Measurements from ENCODE around the gene IGF2BP1.
"Not testable (repeated sequence)": the region's sequence is repeated elsewhere in the genome, so short reads cannot be mapped to it uniquely, and the experiment has no call there.

Gene IGF2BP1

GRCh38 chr17:49018116-49018612, 21.0 kb downstream of the IGF2BP1 start:
- Histone ChIP-seq H3K36me3 (ENCODE audit: control insufficient read depth in 2 of 2, insufficient read depth in 2 of 2, low read length in 2 of 2) (no peaks in the 10 kb centered on the region), H3K4me1 (ENCODE audit: control insufficient read depth in 2 of 2, insufficient read depth in 2 of 2, low read length in 2 of 2) (peaks cover 0 to 3% of the 10 kb centered on the region in 2 donors), H3K27ac (ENCODE audit: low read depth in 2 of 2, low read length in 2 of 2) (no peak overlapping the region), H3K4me3 (ENCODE audit: low read length in 2 of 2) (no peak overlapping the region), H3K27me3 (ENCODE audit: control insufficient read depth in 2 of 2, insufficient read depth in 2 of 2, low read length in 2 of 2) (peaks cover 26 to 28% of the 10 kb centered on the region in 2 donors), H3K9me3 (ENCODE audit: control insufficient read depth in 2 of 2, low read length in 2 of 2) (no peaks in the 10 kb centered on the region), H3K9ac (ENCODE audit: low read depth in 1 of 2, low read length in 2 of 2) (no peak overlapping the region)

GRCh38 chr17:49018748-49019147, 21.6 kb downstream of the IGF2BP1 start:
- no peaks in the 10 kb centered on the region for H3K9me3 ChIP-seq (ENCODE audit: control insufficient read depth in 2 of 2, low read length in 2 of 2)
- H3K27me3 ChIP-seq (ENCODE audit: control insufficient read depth in 2 of 2, insufficient read depth in 2 of 2, low read length in 2 of 2) = peaks cover 24 to 26% of the 10 kb centered on the region in 2 donors
- H3K36me3 ChIP-seq (ENCODE audit: control insufficient read depth in 2 of 2, insufficient read depth in 2 of 2, low read length in 2 of 2) = no peaks in the 10 kb centered on the region
- H3K27ac ChIP-seq (ENCODE audit: low read depth in 2 of 2, low read length in 2 of 2) = no peak overlapping the region
- no peak overlapping the region for H3K9ac ChIP-seq (ENCODE audit: low read depth in 1 of 2, low read length in 2 of 2)
- peaks cover 0 to 3% of the 10 kb centered on the region in 2 donors for H3K4me1 ChIP-seq (ENCODE audit: control insufficient read depth in 2 of 2, insufficient read depth in 2 of 2, low read length in 2 of 2)
- no peak overlapping the region for H3K4me3 ChIP-seq (ENCODE audit: low read length in 2 of 2)

GRCh38 chr17:49020609-49021008, 23.4 kb downstream of the IGF2BP1 start:
- H3K27ac ChIP-seq (ENCODE audit: low read depth in 2 of 2, low read length in 2 of 2) = no peak overlapping the region
- peaks cover 0 to 3% of the 10 kb centered on the region in 2 donors for H3K4me1 ChIP-seq (ENCODE audit: control insufficient read depth in 2 of 2, insufficient read depth in 2 of 2, low read length in 2 of 2)
- H3K9ac ChIP-seq (ENCODE audit: low read depth in 1 of 2, low read length in 2 of 2) = no peak overlapping the region
- no peaks in the 10 kb centered on the region for H3K9me3 ChIP-seq (ENCODE audit: control insufficient read depth in 2 of 2, low read length in 2 of 2)
- no peaks in the 10 kb centered on the region for H3K36me3 ChIP-seq (ENCODE audit: control insufficient read depth in 2 of 2, insufficient read depth in 2 of 2, low read length in 2 of 2)
- H3K4me3 ChIP-seq (ENCODE audit: low read length in 2 of 2) = no peak overlapping the region
- H3K27me3 ChIP-seq (ENCODE audit: control insufficient read depth in 2 of 2, insufficient read depth in 2 of 2, low read length in 2 of 2) = peaks cover 12 to 19% of the 10 kb centered on the region in 2 donors

- Histone ChIP-seq H3K9me3 (ENCODE audit: control insufficient read depth in 2 of 2, low read length in 2 of 2) (no peaks in the 10 kb centered on the region), H3K4me1 (ENCODE audit: control insufficient read depth in 2 of 2, insufficient read depth in 2 of 2, low read length in 2 of 2) (peaks cover 0 to 3% of the 10 kb centered on the region in 2 donors), H3K4me3 (ENCODE audit: low read length in 2 of 2) (no peak overlapping the region), H3K36me3 (ENCODE audit: control insufficient read depth in 2 of 2, insufficient read depth in 2 of 2, low read length in 2 of 2) (no peaks in the 10 kb centered on the region), H3K27ac (ENCODE audit: low read depth in 2 of 2, low read length in 2 of 2) (no peak overlapping the region), H3K27me3 (ENCODE audit: control insufficient read depth in 2 of 2, insufficient read depth in 2 of 2, low read length in 2 of 2) (peaks cover 6 to 12% of the 10 kb centered on the region in 2 donors), H3K9ac (ENCODE audit: low read depth in 1 of 2, low read length in 2 of 2) (no peak overlapping the region)
These were observed 24.0 kb downstream of the IGF2BP1 start for GRCh38 chr17:49021095-49021767.

GRCh38 chr17:49021768-49022103, 24.6 kb downstream of the IGF2BP1 start:
- Histone ChIP-seq H3K27me3 (ENCODE audit: control insufficient read depth in 2 of 2, insufficient read depth in 2 of 2, low read length in 2 of 2) (peaks cover 3 to 10% of the 10 kb centered on the region in 2 donors), H3K27ac (ENCODE audit: low read depth in 2 of 2, low read length in 2 of 2) (no peak overlapping the region), H3K36me3 (ENCODE audit: control insufficient read depth in 2 of 2, insufficient read depth in 2 of 2, low read length in 2 of 2) (no peaks in the 10 kb centered on the region), H3K9ac (ENCODE audit: low read depth in 1 of 2, low read length in 2 of 2) (no peak overlapping the region), H3K9me3 (ENCODE audit: control insufficient read depth in 2 of 2, low read length in 2 of 2) (no peaks in the 10 kb centered on the region), H3K4me3 (ENCODE audit: low read length in 2 of 2) (no peak overlapping the region), H3K4me1 (ENCODE audit: control insufficient read depth in 2 of 2, insufficient read depth in 2 of 2, low read length in 2 of 2) (no peaks in the 10 kb centered on the region)

- H3K9me3 ChIP-seq (ENCODE audit: control insufficient read depth in 2 of 2, low read length in 2 of 2) = no peaks in the 10 kb centered on the region
- peaks cover 3 to 6% of the 10 kb centered on the region in 2 donors for H3K27me3 ChIP-seq (ENCODE audit: control insufficient read depth in 2 of 2, insufficient read depth in 2 of 2, low read length in 2 of 2)
- no peak overlapping the region for H3K27ac ChIP-seq (ENCODE audit: low read depth in 2 of 2, low read length in 2 of 2)
- no peaks in the 10 kb centered on the region for H3K4me1 ChIP-seq (ENCODE audit: control insufficient read depth in 2 of 2, insufficient read depth in 2 of 2, low read length in 2 of 2)
- H3K9ac ChIP-seq (ENCODE audit: low read depth in 1 of 2, low read length in 2 of 2) = no peak overlapping the region
- no peak overlapping the region for H3K4me3 ChIP-seq (ENCODE audit: low read length in 2 of 2)
- no peaks in the 10 kb centered on the region for H3K36me3 ChIP-seq (ENCODE audit: control insufficient read depth in 2 of 2, insufficient read depth in 2 of 2, low read length in 2 of 2)
These were observed 25.3 kb downstream of the IGF2BP1 start for GRCh38 chr17:49022391-49022941.

GRCh38 chr17:49024523-49024922, 27.3 kb downstream of the IGF2BP1 start:
- Histone ChIP-seq H3K9me3 (ENCODE audit: control insufficient read depth in 2 of 2, low read length in 2 of 2) (no peaks in the 10 kb centered on the region), H3K27ac (ENCODE audit: low read depth in 2 of 2, low read length in 2 of 2) (no peak overlapping the region), H3K4me3 (ENCODE audit: low read length in 2 of 2) (no peak overlapping the region), H3K4me1 (ENCODE audit: control insufficient read depth in 2 of 2, insufficient read depth in 2 of 2, low read length in 2 of 2) (no peaks in the 10 kb centered on the region), H3K27me3 (ENCODE audit: control insufficient read depth in 2 of 2, insufficient read depth in 2 of 2, low read length in 2 of 2) (no peaks in the 10 kb centered on the region), H3K9ac (ENCODE audit: low read depth in 1 of 2, low read length in 2 of 2) (no peak overlapping the region), H3K36me3 (ENCODE audit: control insufficient read depth in 2 of 2, insufficient read depth in 2 of 2, low read length in 2 of 2) (no peaks in the 10 kb centered on the region)

GRCh38 chr17:49026447-49026846, 29.3 kb downstream of the IGF2BP1 start:
- H3K36me3 ChIP-seq (ENCODE audit: control insufficient read depth in 2 of 2, insufficient read depth in 2 of 2, low read length in 2 of 2); H3K4me3 ChIP-seq (ENCODE audit: low read length in 2 of 2); H3K9me3 ChIP-seq (ENCODE audit: control insufficient read depth in 2 of 2, low read length in 2 of 2); H3K9ac ChIP-seq (ENCODE audit: low read depth in 1 of 2, low read length in 2 of 2); H3K4me1 ChIP-seq (ENCODE audit: control insufficient read depth in 2 of 2, insufficient read depth in 2 of 2, low read length in 2 of 2); H3K27ac ChIP-seq (ENCODE audit: low read depth in 2 of 2, low read length in 2 of 2); H3K27me3 ChIP-seq (ENCODE audit: control insufficient read depth in 2 of 2, insufficient read depth in 2 of 2, low read length in 2 of 2): not testable (repeated sequence)

- no peak overlapping the region for H3K4me3 ChIP-seq (ENCODE audit: low read length in 2 of 2)
- no peaks in the 10 kb centered on the region for H3K36me3 ChIP-seq (ENCODE audit: control insufficient read depth in 2 of 2, insufficient read depth in 2 of 2, low read length in 2 of 2)
- no peaks in the 10 kb centered on the region for H3K27me3 ChIP-seq (ENCODE audit: control insufficient read depth in 2 of 2, insufficient read depth in 2 of 2, low read length in 2 of 2)
- H3K9me3 ChIP-seq (ENCODE audit: control insufficient read depth in 2 of 2, low read length in 2 of 2) = no peaks in the 10 kb centered on the region
- H3K4me1 ChIP-seq (ENCODE audit: control insufficient read depth in 2 of 2, insufficient read depth in 2 of 2, low read length in 2 of 2) = peaks cover 3 to 6% of the 10 kb centered on the region in 2 donors
- H3K9ac ChIP-seq (ENCODE audit: low read depth in 1 of 2, low read length in 2 of 2) = no peak overlapping the region
- H3K27ac ChIP-seq (ENCODE audit: low read depth in 2 of 2, low read length in 2 of 2) = no peak overlapping the region
These were observed 31.1 kb downstream of the IGF2BP1 start for GRCh38 chr17:49028271-49028670.

- Histone ChIP-seq H3K27me3 (ENCODE audit: control insufficient read depth in 2 of 2, insufficient read depth in 2 of 2, low read length in 2 of 2) (no peaks in the 10 kb centered on the region), H3K9ac (ENCODE audit: low read depth in 1 of 2, low read length in 2 of 2) (no peak overlapping the region), H3K4me1 (ENCODE audit: control insufficient read depth in 2 of 2, insufficient read depth in 2 of 2, low read length in 2 of 2) (peaks cover 3 to 6% of the 10 kb centered on the region in 2 donors), H3K36me3 (ENCODE audit: control insufficient read depth in 2 of 2, insufficient read depth in 2 of 2, low read length in 2 of 2) (no peaks in the 10 kb centered on the region), H3K4me3 (ENCODE audit: low read length in 2 of 2) (no peak overlapping the region), H3K27ac (ENCODE audit: low read depth in 2 of 2, low read length in 2 of 2) (no peak overlapping the region), H3K9me3 (ENCODE audit: control insufficient read depth in 2 of 2, low read length in 2 of 2) (no peaks in the 10 kb centered on the region)
These were observed 32.6 kb downstream of the IGF2BP1 start for GRCh38 chr17:49029801-49030200.
